Measurements from ENCODE around the gene GPC2.

DNA sequence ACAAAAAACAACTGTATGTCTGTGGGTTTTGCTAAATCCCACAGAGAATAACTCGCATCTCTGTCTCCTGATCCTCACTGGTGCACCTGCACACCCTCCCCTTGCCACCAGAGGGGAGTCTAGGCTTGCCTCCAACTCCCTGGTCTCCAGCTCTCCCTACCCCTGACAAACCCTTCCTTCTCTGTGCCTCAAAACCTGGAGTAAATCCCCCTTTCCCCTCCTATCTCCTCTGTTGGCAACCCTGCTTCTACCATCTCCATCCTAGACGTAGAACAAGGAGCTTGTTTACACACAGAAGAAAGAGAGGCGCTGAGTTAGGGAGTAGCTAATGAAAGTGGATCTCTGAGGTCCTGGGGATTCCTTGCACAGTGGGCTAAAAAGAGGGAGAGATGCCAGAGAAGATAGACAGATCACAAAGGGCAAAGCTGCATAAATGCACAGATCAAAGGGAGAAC is 44.5 kb downstream of the GPC2 start:
- TF ChIP-seq EZH2 (optimal IDR thresholded peaks at IDR 0.05; ENCODE audit: low read depth, low read length) (no peak), EZH2phosphoT487 (IDR thresholded peaks at IDR 0.05; ENCODE audit: low read length) (no peak)
- TF ChIP-seq, protein P1, sequence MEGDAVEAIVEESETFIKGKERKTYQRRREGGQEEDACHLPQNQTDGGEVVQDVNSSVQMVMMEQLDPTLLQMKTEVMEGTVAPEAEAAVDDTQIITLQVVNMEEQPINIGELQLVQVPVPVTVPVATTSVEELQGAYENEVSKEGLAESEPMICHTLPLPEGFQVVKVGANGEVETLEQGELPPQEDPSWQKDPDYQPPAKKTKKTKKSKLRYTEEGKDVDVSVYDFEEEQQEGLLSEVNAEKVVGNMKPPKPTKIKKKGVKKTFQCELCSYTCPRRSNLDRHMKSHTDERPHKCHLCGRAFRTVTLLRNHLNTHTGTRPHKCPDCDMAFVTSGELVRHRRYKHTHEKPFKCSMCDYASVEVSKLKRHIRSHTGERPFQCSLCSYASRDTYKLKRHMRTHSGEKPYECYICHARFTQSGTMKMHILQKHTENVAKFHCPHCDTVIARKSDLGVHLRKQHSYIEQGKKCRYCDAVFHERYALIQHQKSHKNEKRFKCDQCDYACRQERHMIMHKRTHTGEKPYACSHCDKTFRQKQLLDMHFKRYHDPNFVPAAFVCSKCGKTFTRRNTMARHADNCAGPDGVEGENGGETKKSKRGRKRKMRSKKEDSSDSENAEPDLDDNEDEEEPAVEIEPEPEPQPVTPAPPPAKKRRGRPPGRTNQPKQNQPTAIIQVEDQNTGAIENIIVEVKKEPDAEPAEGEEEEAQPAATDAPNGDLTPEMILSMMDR (IDR thresholded peaks at IDR 0.05; ENCODE audit: low read length) = peak; percentile 93
